Measurements from ENCODE around the gene PKNOX2. TPM values are rescaled to one million over a fixed set of nuclear protein-coding genes. Genes with fewer than 3 reads are reported as not detected.

The PKNOX2 gene
- total RNA-seq, 1 donor, result under 0.01 TPM

- Histone ChIP-seq H3K4me3 (ENCODE audit: insufficient read depth, low read length) (no peak overlapping the region), H2AFZ (ENCODE audit: low read length) (no peak overlapping the region), H3K27me3 (ENCODE audit: insufficient read depth, low read length) (peaks cover 9% of the 10 kb centered on the region), H3K27ac (ENCODE audit: low read depth, low read length) (no peak overlapping the region), H3K36me3 (ENCODE audit: insufficient read depth, low read length) (no peaks in the 10 kb centered on the region), H3K9me3 (ENCODE audit: low read depth, low read length) (no peaks in the 10 kb centered on the region), H3K4me1 (ENCODE audit: insufficient read depth, low read length) (no peaks in the 10 kb centered on the region), H4K20me1 (ENCODE audit: insufficient read depth, low read length) (no peaks in the 10 kb centered on the region), H3K4me2 (ENCODE audit: insufficient read depth, low read length) (no peak overlapping the region), H3K79me2 (ENCODE audit: insufficient read depth, low read length) (no peaks in the 10 kb centered on the region)
- DNase-seq (ENCODE audit: insufficient read length, low spot score, missing footprints), result no peak
- TF ChIP-seq CTCF (IDR thresholded peaks at IDR 0.05; ENCODE audit: extremely low read depth, low read depth, low read length), result no peak
Measured at GRCh38 chr11:125412509-125412908, 248.0 kb downstream of the PKNOX2 start.

GRCh38 chr11:125413226-125413625, 248.7 kb downstream of the PKNOX2 start:
- no peaks in the 10 kb centered on the region for H3K9me3 ChIP-seq (ENCODE audit: low read depth, low read length)
- H2AFZ ChIP-seq (ENCODE audit: low read length), result no peak overlapping the region
- no peaks in the 10 kb centered on the region for H3K36me3 ChIP-seq (ENCODE audit: insufficient read depth, low read length)
- peaks cover 9% of the 10 kb centered on the region for H3K27me3 ChIP-seq (ENCODE audit: insufficient read depth, low read length)
- H3K79me2 ChIP-seq (ENCODE audit: insufficient read depth, low read length), result no peaks in the 10 kb centered on the region
- no peak overlapping the region for H3K4me2 ChIP-seq (ENCODE audit: insufficient read depth, low read length)
- H4K20me1 ChIP-seq (ENCODE audit: insufficient read depth, low read length), result no peaks in the 10 kb centered on the region
- H3K27ac ChIP-seq (ENCODE audit: low read depth, low read length), result no peak overlapping the region
- TF ChIP-seq CTCF (IDR thresholded peaks at IDR 0.05; ENCODE audit: extremely low read depth, low read depth, low read length), result no peak
- DNase-seq (ENCODE audit: insufficient read length, low spot score, missing footprints), result no peak
- H3K4me1 ChIP-seq (ENCODE audit: insufficient read depth, low read length), result no peaks in the 10 kb centered on the region
- no peak overlapping the region for H3K4me3 ChIP-seq (ENCODE audit: insufficient read depth, low read length)

- Histone ChIP-seq H3K4me3 (ENCODE audit: insufficient read depth, low read length) (no peak overlapping the region), H3K36me3 (ENCODE audit: insufficient read depth, low read length) (no peaks in the 10 kb centered on the region), H2AFZ (ENCODE audit: low read length) (no peak overlapping the region), H3K4me1 (ENCODE audit: insufficient read depth, low read length) (no peaks in the 10 kb centered on the region), H3K27ac (ENCODE audit: low read depth, low read length) (no peak overlapping the region), H3K4me2 (ENCODE audit: insufficient read depth, low read length) (no peak overlapping the region), H4K20me1 (ENCODE audit: insufficient read depth, low read length) (no peaks in the 10 kb centered on the region), H3K27me3 (ENCODE audit: insufficient read depth, low read length) (peaks cover 9% of the 10 kb centered on the region), H3K79me2 (ENCODE audit: insufficient read depth, low read length) (no peaks in the 10 kb centered on the region), H3K9me3 (ENCODE audit: low read depth, low read length) (no peaks in the 10 kb centered on the region)
- no peak for TF ChIP-seq CTCF (IDR thresholded peaks at IDR 0.05; ENCODE audit: extremely low read depth, low read depth, low read length)
- DNase-seq (ENCODE audit: insufficient read length, low spot score, missing footprints), result no peak
Measured at GRCh38 chr11:125414121-125414520, 249.6 kb downstream of the PKNOX2 start.

- Histone ChIP-seq H3K79me2 (ENCODE audit: insufficient read depth, low read length) (no peaks in the 10 kb centered on the region), H2AFZ (ENCODE audit: low read length) (no peak overlapping the region), H3K9me3 (ENCODE audit: low read depth, low read length) (no peaks in the 10 kb centered on the region), H3K36me3 (ENCODE audit: insufficient read depth, low read length) (no peaks in the 10 kb centered on the region), H3K4me2 (ENCODE audit: insufficient read depth, low read length) (no peak overlapping the region), H3K4me3 (ENCODE audit: insufficient read depth, low read length) (no peak overlapping the region), H3K4me1 (ENCODE audit: insufficient read depth, low read length) (no peaks in the 10 kb centered on the region), H3K27me3 (ENCODE audit: insufficient read depth, low read length) (peaks cover 9% of the 10 kb centered on the region), H4K20me1 (ENCODE audit: insufficient read depth, low read length) (no peaks in the 10 kb centered on the region), H3K27ac (ENCODE audit: low read depth, low read length) (no peak overlapping the region)
- no peak for DNase-seq (ENCODE audit: insufficient read length, low spot score, missing footprints)
- no peak for TF ChIP-seq CTCF (IDR thresholded peaks at IDR 0.05; ENCODE audit: extremely low read depth, low read depth, low read length)
Measured at GRCh38 chr11:125416981-125417935, 252.7 kb downstream of the PKNOX2 start.

All from osteoblast (primary cell).